ENCODE results near the gene CDH23.

CDH23 gene

GRCh38 chr10:71751515-71752224, 354.9 kb downstream of the CDH23 start:
- no peaks in the 10 kb centered on the region for H3K4me1 ChIP-seq (ENCODE audit: insufficient read depth, low read length)
- H3K9ac ChIP-seq (ENCODE audit: low read depth, low read length), result no peak overlapping the region
- no peaks in the 10 kb centered on the region for H3K9me3 ChIP-seq (ENCODE audit: insufficient read depth, low read depth, low read length)
- H3K27me3 ChIP-seq (ENCODE audit: insufficient read depth, low read length), result no peaks in the 10 kb centered on the region
- H3K36me3 ChIP-seq (ENCODE audit: insufficient read depth, low read depth, low read length), result no peaks in the 10 kb centered on the region
- H3K4me3 ChIP-seq (ENCODE audit: low read length), result no peak overlapping the region
- H3K27ac ChIP-seq (ENCODE audit: low read length), result no peak overlapping the region

- Histone ChIP-seq H3K9me3 (ENCODE audit: insufficient read depth, low read depth, low read length) (no peaks in the 10 kb centered on the region), H3K27me3 (ENCODE audit: insufficient read depth, low read length) (no peaks in the 10 kb centered on the region), H3K36me3 (ENCODE audit: insufficient read depth, low read depth, low read length) (no peaks in the 10 kb centered on the region), H3K27ac (ENCODE audit: low read length) (no peak overlapping the region), H3K4me3 (ENCODE audit: low read length) (no peak overlapping the region), H3K9ac (ENCODE audit: low read depth, low read length) (no peak overlapping the region), H3K4me1 (ENCODE audit: insufficient read depth, low read length) (peaks cover 3% of the 10 kb centered on the region; the same call in 1 of the 2 replicates)
Measured at GRCh38 chr10:71752391-71753090, 355.8 kb downstream of the CDH23 start.

- no peaks in the 10 kb centered on the region for H3K27me3 ChIP-seq (ENCODE audit: insufficient read depth, low read length)
- no peaks in the 10 kb centered on the region for H3K36me3 ChIP-seq (ENCODE audit: insufficient read depth, low read depth, low read length)
- no peak overlapping the region for H3K4me3 ChIP-seq (ENCODE audit: low read length)
- H3K9me3 ChIP-seq (ENCODE audit: insufficient read depth, low read depth, low read length), result no peaks in the 10 kb centered on the region
- no peak overlapping the region for H3K27ac ChIP-seq (ENCODE audit: low read length)
- H3K4me1 ChIP-seq (ENCODE audit: insufficient read depth, low read length), result peaks cover 3% of the 10 kb centered on the region; the same call in 1 of the 2 replicates
- no peak overlapping the region for H3K9ac ChIP-seq (ENCODE audit: low read depth, low read length)
Measured at GRCh38 chr10:71753091-71753959, 356.6 kb downstream of the CDH23 start.

GRCh38 chr10:71753960-71754505, 357.3 kb downstream of the CDH23 start:
- Histone ChIP-seq H3K9me3 (ENCODE audit: insufficient read depth, low read depth, low read length) (no peaks in the 10 kb centered on the region), H3K4me3 (ENCODE audit: low read length) (no peak overlapping the region), H3K27me3 (ENCODE audit: insufficient read depth, low read length) (no peaks in the 10 kb centered on the region), H3K36me3 (ENCODE audit: insufficient read depth, low read depth, low read length) (no peaks in the 10 kb centered on the region), H3K27ac (ENCODE audit: low read length) (no peak overlapping the region), H3K9ac (ENCODE audit: low read depth, low read length) (no peak overlapping the region), H3K4me1 (ENCODE audit: insufficient read depth, low read length) (peaks cover 3% of the 10 kb centered on the region; the same call in 1 of the 2 replicates)

- H3K27me3 ChIP-seq (ENCODE audit: insufficient read depth, low read length), result no peaks in the 10 kb centered on the region
Measured at GRCh38 chr10:71754562-71754961, 357.8 kb downstream of the CDH23 start.

GRCh38 chr10:71755179-71755879, 358.6 kb downstream of the CDH23 start:
- Histone ChIP-seq H3K36me3 (ENCODE audit: insufficient read depth, low read depth, low read length) (no peaks in the 10 kb centered on the region), H3K9me3 (ENCODE audit: insufficient read depth, low read depth, low read length) (no peaks in the 10 kb centered on the region), H3K4me3 (ENCODE audit: low read length) (no peak overlapping the region), H3K27ac (ENCODE audit: low read length) (no peak overlapping the region), H3K27me3 (ENCODE audit: insufficient read depth, low read length) (no peaks in the 10 kb centered on the region), H3K4me1 (ENCODE audit: insufficient read depth, low read length) (peaks cover 3% of the 10 kb centered on the region; the same call in 1 of the 2 replicates), H3K9ac (ENCODE audit: low read depth, low read length) (no peak overlapping the region)

More at GRCh38 chr10:71754562-71754961, 357.8 kb downstream of the CDH23 start:
- Histone ChIP-seq H3K4me3 (ENCODE audit: low read length) (no peak overlapping the region), H3K4me1 (ENCODE audit: insufficient read depth, low read length) (peaks cover 3% of the 10 kb centered on the region; the same call in 1 of the 2 replicates), H3K9me3 (ENCODE audit: insufficient read depth, low read depth, low read length) (no peaks in the 10 kb centered on the region), H3K36me3 (ENCODE audit: insufficient read depth, low read depth, low read length) (no peaks in the 10 kb centered on the region), H3K9ac (ENCODE audit: low read depth, low read length) (no peak overlapping the region), H3K27ac (ENCODE audit: low read length) (no peak overlapping the region)

GRCh38 chr10:71756311-71757191, 359.8 kb downstream of the CDH23 start:
- Histone ChIP-seq H3K4me1 (ENCODE audit: insufficient read depth, low read length) (peaks cover 3% of the 10 kb centered on the region; the same call in 1 of the 2 replicates), H3K4me3 (ENCODE audit: low read length) (no peak overlapping the region), H3K36me3 (ENCODE audit: insufficient read depth, low read depth, low read length) (no peaks in the 10 kb centered on the region), H3K9ac (ENCODE audit: low read depth, low read length) (no peak overlapping the region), H3K27me3 (ENCODE audit: insufficient read depth, low read length) (no peaks in the 10 kb centered on the region), H3K9me3 (ENCODE audit: insufficient read depth, low read depth, low read length) (no peaks in the 10 kb centered on the region), H3K27ac (ENCODE audit: low read length) (no peak overlapping the region)

- H3K27ac ChIP-seq (ENCODE audit: low read length), result no peak overlapping the region
Measured at GRCh38 chr10:71757399-71757922, 360.7 kb downstream of the CDH23 start.

GRCh38 chr10:71761105-71761511, 364.4 kb downstream of the CDH23 start:
- Histone ChIP-seq H3K9ac (ENCODE audit: low read depth, low read length) (no peak overlapping the region), H3K4me3 (ENCODE audit: low read length) (no peak overlapping the region), H3K4me1 (ENCODE audit: insufficient read depth, low read length) (peaks cover 3% of the 10 kb centered on the region; the same call in 1 of the 2 replicates), H3K36me3 (ENCODE audit: insufficient read depth, low read depth, low read length) (no peaks in the 10 kb centered on the region), H3K27ac (ENCODE audit: low read length) (no peak overlapping the region), H3K27me3 (ENCODE audit: insufficient read depth, low read length) (no peaks in the 10 kb centered on the region), H3K9me3 (ENCODE audit: insufficient read depth, low read depth, low read length) (no peaks in the 10 kb centered on the region)

More at GRCh38 chr10:71757399-71757922, 360.7 kb downstream of the CDH23 start:
- no peak overlapping the region for H3K4me3 ChIP-seq (ENCODE audit: low read length)
- H3K9me3 ChIP-seq (ENCODE audit: insufficient read depth, low read depth, low read length), result no peaks in the 10 kb centered on the region
- H3K9ac ChIP-seq (ENCODE audit: low read depth, low read length), result no peak overlapping the region
- peaks cover 3% of the 10 kb centered on the region; the same call in 1 of the 2 replicates for H3K4me1 ChIP-seq (ENCODE audit: insufficient read depth, low read length)
- H3K27me3 ChIP-seq (ENCODE audit: insufficient read depth, low read length), result no peaks in the 10 kb centered on the region
- no peaks in the 10 kb centered on the region for H3K36me3 ChIP-seq (ENCODE audit: insufficient read depth, low read depth, low read length)

- Histone ChIP-seq H3K9ac (ENCODE audit: low read depth, low read length) (no peak overlapping the region), H3K36me3 (ENCODE audit: insufficient read depth, low read depth, low read length) (no peaks in the 10 kb centered on the region), H3K9me3 (ENCODE audit: insufficient read depth, low read depth, low read length) (no peaks in the 10 kb centered on the region), H3K27ac (ENCODE audit: low read length) (no peak overlapping the region), H3K4me3 (ENCODE audit: low read length) (no peak overlapping the region), H3K4me1 (ENCODE audit: insufficient read depth, low read length) (peaks cover 3% of the 10 kb centered on the region; the same call in 1 of the 2 replicates), H3K27me3 (ENCODE audit: insufficient read depth, low read length) (no peaks in the 10 kb centered on the region)
Measured at GRCh38 chr10:71761541-71762113, 364.9 kb downstream of the CDH23 start.

Measured in iPS-20b (cell line).